MM.1S (cell line): ENCODE measurements around the gene PRKCH.

Experiments
- CTCF ChIP-seq: fragments of 300-600 bp; sonication (generic); IDR thresholded peaks from 2 replicates; pipeline ENCODE4 v1.5.1; 2016; ENCODE audit warnings: antibody characterized with exemption, low read length, mixed read lengths
- EZH2 ChIP-seq: fragments of 300-600 bp; sonication (generic); optimal IDR thresholded peaks from 2 replicates; pipeline ENCODE3; 2017; ENCODE audit warnings: low read depth, mild to moderate bottlenecking, antibody characterized with exemption, low read length, mixed read lengths
- EZH2phosphoT487 ChIP-seq: fragments of 300-600 bp; sonication (generic); IDR thresholded peaks from 2 replicates; pipeline ENCODE4 v1.6.1; 2018; ENCODE audit warnings: antibody characterized with exemption, low read length

DNA sequence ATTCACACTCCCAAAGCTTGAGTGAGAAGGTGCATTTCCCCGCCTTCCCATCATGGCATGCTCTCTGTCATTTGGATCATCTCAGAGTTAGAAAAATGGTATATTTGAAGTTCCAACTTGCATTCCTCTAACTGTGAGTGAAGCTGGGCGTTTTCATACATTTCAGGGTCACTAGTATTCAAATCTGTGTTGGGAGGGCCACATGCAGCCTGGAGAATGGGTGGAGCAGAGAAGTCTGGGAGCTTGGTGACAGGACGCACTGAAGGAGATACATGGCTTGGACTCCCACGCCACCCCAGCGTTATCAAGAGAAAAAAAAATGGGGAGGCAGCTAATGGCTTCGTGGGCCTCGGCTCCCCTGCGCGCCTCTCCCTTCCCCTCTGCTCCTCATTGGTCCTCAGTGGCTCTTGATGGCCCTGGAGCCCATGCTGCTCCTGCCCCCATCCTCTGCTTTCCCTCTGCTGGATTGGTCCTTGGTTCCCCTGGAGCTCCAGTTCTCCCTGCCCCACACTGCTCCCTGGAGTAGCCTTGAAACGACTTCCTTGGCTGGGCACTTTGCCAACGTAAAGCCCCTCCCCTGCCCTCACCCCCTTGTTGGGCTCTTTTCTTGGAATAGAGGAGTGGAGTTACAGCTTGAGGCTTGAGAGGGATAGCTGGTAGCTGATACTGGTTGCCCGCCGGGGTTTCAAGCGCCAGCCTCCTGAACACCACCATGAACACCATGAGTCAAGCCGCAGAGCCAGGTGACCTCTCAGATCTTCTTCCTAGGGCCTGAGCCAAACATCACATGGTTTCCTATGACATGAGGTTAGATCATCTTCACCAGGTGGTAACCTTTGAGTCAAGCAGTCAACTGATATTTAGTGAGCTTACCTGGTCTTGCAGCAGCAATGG, 139.6 kb downstream of the PRKCH start:
- no peak for TF ChIP-seq CTCF
- no peak for TF ChIP-seq EZH2
- TF ChIP-seq EZH2phosphoT487: no peak
